Measurements from ENCODE around the gene BIRC3. TPM values are rescaled to one million over a fixed set of nuclear protein-coding genes. Genes with fewer than 3 reads are reported as not detected.
A peak's percentile ranks its signal among the peaks of the same experiment; 100 is the strongest.
"Not testable (repeated sequence)": the region's sequence is repeated elsewhere in the genome, so short reads cannot be mapped to it uniquely, and the experiment has no call there.

The BIRC3 gene
- polyA plus RNA-seq, 3 donors: 3.6 to 9.7 (median 4.3) TPM

DNA sequence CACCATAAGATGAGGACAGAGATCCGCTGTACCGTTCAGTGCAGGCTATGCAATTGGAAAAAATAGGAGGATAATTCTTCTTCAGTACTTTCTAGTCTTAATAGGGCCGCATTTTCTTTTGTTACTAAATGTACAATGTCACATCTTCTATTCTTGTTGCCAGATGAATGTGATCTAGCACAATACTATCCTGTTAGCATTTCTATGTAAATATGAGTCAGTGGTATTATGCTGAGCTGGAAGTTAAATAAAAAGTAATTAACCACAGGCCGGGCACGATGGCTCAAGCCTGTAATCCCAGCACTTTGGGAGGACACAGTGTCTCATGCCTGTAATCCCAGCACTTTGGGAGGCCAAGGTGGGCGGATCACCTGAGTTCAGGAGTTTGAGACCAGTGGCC lies 24.4 kb upstream of the BIRC3 start:
- WGBS, 3 donors: 90 to 94% (median 93%) methylated on average over 6 of the region's 6 CpGs
- no peak overlapping the region for H3K27ac ChIP-seq (ENCODE audit: low read depth, low read length)

DNA sequence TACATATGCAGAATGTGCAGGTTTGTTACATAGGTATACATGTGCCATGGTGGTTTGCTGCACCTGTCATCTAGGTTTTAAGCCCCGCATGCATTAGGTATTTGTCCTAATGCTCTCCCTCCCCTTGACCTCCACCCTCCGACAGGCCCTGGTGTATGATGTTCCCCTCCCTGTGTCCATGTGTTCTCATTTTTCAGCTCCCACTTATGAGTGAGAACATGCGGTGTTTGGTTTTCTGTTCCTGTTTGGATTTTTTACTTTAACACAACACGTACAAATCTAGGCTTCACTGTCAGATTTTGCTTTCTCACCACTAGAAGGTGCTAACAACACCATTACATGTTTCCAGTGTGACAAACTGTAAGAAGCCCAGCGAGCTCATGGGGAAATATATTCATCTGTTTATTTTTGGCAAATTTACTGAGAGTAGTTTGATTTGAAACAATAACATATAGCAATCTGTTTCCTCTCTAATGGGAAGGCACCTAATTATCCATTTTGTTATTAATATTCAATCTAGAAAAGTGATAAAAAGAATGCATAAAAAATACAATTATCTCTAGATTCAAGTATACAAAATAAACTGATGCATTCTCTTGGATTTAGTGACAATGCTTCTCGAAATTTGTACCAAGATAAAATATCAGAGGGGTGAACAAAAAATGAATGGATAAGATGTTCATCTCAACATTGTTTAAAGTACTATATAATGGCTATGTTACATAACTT lies 23.2 kb upstream of the BIRC3 start:
- no peak overlapping the region for H3K27ac ChIP-seq (ENCODE audit: low read depth, low read length)
- WGBS, 3 donors: 16 to 23% (median 20%) methylated on average over 6 of the region's 6 CpGs

DNA sequence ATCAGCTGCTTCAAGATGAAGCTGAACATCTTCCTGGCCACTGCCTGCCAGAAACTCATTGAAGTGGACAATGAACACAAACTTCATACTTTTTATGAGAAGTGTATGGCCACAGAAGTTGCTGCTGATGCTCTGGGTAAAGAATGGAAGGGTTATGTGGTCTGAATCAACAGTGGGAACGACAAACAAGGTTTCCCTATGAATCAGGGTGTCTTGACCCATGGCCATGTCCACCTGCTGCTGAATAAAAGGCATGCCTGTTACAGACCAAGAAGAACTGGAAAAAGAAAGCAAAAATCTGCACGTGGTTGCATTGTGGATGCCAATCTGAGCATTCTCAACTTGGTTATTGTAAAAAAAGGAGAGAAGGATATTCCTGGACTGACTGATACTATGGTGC lies 22.2 kb upstream of the BIRC3 start:
- H3K27ac ChIP-seq (ENCODE audit: low read depth, low read length): no peak overlapping the region
- 53 to 84% (median 78%) methylated on average over 2 of the region's 2 CpGs for WGBS, 3 donors

DNA sequence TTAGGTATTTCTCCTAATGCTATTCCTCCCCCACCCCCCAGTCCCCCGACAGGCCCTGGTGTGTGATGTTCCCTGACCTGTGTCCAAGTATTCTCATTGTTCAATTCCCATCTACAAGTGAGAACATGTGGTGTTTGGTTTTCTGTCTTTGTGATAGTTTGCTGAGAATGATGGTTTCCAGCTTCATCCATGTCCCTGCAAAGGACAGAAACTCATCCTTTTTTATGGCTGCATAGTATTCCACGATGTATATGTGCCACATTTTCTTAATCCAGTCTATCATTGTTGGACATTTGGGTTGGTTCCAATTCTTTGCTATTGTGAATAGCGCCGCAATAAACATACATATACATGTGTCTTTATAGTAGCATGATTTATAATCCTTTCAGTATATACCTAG lies 20.5 kb upstream of the BIRC3 start:
- WGBS, 3 donors: 88 to 98% (median 88%) methylated on average over 4 of the region's 4 CpGs
- H3K27ac ChIP-seq (ENCODE audit: low read depth, low read length): not testable (repeated sequence)

DNA sequence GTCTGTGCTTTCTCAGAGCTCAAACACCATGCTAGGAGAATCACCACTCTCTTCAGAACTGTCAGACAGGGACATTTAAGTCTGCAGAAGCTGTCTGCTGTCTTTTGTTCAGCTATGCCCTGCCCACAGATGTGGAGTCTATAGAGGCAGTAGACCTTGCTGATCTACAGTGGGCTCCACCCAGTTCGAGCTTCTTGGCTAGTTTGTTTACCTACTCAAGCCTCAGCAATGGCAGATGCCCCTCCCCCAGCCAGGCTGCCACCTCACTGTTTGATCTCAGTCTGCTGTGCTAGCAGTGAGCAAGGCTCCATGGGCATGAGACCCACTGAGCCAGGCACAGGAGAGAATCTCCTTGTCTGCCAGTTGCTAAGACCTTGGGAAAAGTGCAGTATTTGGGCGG lies 16.4 kb upstream of the BIRC3 start:
- not testable (repeated sequence) for H3K27ac ChIP-seq (ENCODE audit: low read depth, low read length)
- 52 to 80% (median 74%) methylated on average over 2 of the region's 2 CpGs for WGBS, 3 donors

DNA sequence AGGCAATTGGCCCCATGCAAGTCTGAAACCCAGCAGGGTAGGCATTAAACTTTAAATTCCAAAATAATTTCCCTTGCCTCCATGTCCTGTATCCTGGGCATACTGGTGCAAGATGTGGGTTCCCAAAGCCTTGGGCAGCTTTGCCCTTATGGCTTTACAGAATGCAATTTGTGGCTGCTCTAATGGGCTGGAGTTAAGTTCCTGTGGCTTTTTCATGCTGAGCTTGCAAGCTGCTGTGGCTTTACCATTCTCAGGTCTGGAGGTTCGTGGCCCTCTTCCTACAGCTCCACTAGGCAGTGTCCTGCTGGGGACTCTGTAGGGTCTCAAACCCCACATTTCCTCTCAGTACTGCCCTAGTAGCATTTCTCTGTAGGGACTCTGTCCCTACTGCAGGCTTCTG lies 15.0 kb upstream of the BIRC3 start:
- 84 to 91% (median 86%) methylated on average over 1 of the region's 1 CpG for WGBS, 3 donors
- no peak overlapping the region for H3K27ac ChIP-seq (ENCODE audit: low read depth, low read length)

DNA sequence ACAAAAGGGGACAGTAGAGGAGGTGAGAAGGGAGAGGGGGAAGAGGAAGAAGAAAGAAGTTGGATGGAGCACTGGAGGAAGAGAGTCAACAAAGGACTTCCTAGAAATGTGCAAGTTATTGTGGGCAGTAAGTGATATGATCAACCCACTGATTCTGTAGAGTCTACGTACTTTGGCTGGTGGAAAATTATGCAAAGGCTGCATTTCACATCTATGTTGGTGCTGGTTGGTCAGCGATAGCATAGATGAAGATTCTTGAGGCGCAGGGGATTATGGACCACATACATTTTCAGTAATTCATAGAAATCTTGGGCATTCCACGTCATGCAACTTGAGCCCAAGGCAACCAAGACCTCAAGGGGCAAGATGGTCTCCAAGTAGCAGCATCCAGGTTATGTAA lies 12.6 kb upstream of the BIRC3 start:
- WGBS, 3 donors: 93 to 96% (median 93%) methylated on average over 4 of the region's 4 CpGs
- H3K27ac ChIP-seq (ENCODE audit: low read depth, low read length): no peak overlapping the region

DNA sequence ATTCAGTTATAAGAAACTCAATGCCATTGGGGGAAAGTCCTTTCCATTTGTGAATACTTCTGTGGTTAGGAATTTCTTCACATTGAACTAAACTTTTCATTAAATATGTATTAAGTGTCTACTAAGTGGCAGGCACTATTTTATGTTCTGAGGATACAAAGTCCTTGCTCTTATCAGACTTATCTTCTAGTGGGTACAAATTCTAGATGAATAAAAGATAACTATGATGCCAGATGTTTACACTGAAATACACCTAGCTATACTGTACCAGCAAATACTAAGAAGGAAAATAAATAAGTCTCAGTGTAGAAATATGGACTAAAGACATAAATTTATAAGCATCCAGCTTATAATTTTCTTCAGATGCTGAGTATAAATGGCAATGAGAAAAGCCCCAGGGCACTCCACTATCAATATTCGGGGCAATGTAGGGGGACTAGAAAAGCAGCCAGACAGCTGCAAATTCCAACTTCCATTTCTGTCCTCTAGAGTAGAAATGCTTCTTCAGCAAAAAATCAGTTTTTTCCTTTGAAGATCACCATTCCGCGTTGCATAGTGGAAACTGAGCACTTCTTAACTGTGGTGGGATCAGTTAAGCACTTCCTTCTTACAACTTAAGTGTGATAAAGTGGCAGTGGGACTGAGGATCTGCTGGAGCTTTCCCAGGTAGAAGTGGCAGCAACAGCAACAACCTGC lies 11.8 kb upstream of the BIRC3 start:
- H3K27ac ChIP-seq (ENCODE audit: low read depth, low read length): no peak overlapping the region
- 65 to 75% (median 70%) methylated on average over 3 of the region's 3 CpGs for WGBS, 3 donors

DNA sequence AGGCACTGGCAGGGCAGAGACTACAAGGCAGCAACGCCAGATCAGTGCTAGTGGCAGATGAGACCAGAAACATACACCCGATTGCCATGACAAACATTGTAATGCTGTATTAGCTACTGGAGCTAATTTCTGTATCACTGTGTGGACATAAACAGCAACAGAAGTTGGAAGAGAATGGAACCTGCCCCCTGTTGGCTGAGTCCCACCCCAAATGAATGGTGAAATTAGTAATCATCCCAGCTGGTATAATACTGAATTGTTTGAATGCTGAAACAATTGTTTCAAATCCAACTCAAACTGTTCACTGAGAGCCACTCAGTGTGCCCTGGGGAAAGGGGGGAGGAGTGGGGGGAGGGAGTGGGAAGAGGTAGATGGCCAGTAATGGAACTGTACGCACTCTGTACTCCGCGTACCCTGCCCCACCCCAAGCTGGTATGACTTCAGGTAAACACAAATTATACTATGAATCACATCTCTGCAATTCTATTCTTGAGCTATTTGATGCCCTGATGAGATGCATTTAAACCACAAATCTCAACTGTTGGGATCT lies 11.2 kb upstream of the BIRC3 start:
- 76 to 87% (median 84%) methylated on average over 5 of the region's 5 CpGs for WGBS, 3 donors
- H3K27ac ChIP-seq (ENCODE audit: low read depth, low read length): no peak overlapping the region

DNA sequence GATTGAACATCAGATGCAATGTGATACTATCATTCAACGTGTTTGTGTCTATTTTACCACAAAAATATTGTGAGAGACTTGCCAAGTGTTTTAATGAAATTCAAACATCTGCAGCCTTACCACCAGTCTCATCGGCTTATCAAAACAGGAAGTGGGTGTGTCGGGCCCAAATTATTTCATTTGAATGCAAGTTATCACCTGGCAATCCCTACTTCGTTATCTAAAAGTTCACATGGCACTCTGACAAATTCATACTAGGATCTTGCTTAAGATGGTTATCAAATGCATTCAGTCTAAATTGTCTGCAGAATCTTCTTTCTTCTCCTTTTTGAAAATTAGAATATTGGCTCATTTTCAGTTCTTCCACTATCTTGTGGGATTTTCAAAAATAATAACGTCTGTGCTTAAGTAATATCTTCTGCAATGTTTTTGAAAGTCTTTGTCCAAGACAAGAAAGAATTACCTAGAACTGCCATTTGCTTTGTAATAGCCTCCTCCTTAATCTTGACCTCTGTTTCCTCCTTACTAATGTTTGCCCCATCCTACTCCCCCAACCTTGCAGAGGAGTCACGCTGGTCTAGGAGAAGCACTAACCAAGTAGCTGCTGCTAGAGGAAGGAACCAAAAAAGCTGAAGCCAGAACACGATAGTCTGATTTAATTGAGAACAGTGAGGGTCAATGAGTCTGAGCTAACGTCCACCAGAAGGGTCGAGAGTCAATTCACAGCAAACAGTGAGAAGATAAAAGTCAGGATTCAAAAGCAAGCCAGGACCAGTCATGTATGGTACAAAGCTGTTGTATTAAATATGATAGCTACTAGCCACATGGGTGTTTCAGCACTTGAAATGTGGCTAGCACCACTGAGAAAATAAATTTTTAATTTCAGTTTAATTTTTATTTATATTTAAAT lies 10.2 kb upstream of the BIRC3 start:
- H3K27ac ChIP-seq (ENCODE audit: low read depth, low read length): no peak overlapping the region
- WGBS, 3 donors: 18 to 38% (median 19%) methylated on average over 9 of the region's 9 CpGs

DNA sequence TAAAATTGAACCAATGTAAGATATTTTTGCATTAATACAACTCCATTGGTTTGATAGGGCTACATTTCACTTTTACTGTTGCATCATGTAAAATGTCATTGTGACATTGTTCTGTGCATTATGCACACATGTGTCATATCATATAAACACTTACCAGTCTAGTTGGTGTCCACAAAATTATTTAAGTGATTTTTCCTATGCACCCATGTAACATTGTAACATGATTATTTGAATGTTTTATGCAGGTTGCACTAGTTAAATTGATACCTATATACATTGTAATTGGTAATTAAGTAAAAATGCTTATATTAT lies 9.6 kb upstream of the BIRC3 start:
- H3K27ac ChIP-seq (ENCODE audit: low read depth, low read length): no peak overlapping the region

DNA sequence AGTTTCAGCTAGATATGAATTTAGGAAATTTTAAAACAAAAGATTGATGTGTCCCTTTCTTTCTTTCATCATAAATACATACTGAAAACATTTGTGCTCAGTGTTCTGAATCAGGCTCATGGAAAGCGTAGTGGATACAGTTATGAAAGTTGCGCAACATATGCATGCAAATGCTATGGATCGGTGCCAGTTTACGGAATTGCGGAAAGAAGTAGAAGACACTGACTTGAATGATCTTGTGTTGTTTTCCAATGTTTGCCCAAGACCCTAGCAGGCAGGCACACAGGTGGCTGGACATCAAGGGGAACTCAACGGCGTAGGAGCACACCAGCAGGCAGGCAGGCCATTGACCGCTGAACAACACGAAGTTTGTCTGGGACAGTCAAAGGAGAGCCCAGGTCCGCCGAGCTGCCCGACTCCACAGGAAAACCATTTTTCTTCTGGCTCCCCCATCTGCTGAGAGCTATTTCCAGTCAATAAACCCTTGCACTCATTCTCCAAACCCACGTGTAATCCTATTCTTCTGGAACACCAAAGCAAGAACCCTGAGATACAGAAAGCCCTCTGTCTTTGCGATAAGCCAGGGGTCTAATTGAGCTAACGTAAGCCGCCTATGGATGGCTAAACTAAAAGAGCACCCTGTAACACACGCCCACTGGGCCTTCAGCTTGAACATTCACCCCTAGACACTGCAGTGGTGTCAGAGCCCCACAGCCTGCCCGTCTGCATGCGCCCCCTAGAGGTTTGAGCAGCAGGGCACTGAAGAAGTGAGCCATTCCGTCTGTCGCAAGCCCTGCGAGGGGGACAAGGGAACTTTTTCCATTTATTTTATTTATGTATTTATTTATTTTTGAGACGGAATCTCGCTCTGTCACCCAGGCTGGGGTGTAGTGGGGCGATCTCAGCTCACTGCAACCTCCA lies 7.4 kb upstream of the BIRC3 start:
- H3K27ac ChIP-seq (ENCODE audit: low read depth, low read length): no peak overlapping the region
- WGBS, 3 donors: 89 to 94% (median 91%) methylated on average over 25 of the region's 25 CpGs

DNA sequence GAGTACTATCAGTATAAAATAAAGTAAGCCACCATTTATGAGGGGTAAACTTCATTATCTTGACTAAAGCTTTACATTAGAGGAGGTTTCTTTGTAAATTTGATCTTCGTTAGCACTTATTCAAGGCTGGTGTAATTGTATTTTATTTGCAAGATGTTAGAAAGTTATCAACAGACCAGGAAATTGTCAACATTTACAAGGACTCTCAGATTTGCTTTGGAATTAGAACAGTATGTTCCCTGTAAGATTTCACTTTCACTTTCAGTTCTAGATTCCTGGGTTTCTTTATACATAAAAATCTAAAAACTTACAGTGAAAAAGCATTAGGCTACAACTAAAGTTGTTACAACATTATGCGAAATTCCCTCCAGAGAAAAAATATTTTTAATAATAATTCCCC lies 4.6 kb upstream of the BIRC3 start:
- 23 to 43% (median 37%) methylated on average over 2 of the region's 2 CpGs for WGBS, 3 donors
- no peak overlapping the region for H3K27ac ChIP-seq (ENCODE audit: low read depth, low read length)

DNA sequence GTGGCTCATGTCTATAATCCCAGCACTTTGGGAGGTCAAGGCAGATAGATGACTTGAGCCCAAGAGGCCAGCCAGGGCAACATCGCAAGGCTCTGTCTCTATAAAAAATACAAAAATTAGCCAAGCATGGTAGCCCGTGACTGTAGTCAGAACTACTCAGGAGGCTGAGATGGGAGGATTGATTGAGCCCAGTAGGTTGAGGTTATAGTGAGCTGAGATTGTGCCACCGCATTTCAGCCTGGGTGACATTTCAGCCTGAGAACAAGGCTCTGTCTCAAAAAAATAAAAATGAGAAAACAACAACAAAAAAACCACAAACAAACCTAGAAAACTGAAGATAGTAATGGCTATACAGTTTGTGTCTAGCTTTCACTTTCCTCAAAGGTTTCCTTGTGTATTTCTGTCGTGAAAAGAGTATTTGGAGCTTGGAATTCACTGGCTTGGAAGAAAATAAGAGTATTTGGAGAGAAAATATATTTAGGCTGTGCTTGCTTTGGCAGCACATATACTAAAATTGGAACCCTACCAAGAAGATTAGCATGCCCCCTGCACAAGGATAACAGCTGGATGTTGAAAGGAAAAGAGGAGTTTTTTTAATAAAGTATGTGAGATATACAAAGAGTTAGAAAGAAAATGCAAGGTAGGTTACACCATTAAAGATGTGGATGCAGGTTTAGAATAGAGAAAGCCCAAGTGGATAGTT lies 3.9 kb upstream of the BIRC3 start:
- no peak overlapping the region for H3K27ac ChIP-seq (ENCODE audit: low read depth, low read length)
- WGBS, 3 donors: 52 to 61% (median 59%) methylated on average over 4 of the region's 4 CpGs

DNA sequence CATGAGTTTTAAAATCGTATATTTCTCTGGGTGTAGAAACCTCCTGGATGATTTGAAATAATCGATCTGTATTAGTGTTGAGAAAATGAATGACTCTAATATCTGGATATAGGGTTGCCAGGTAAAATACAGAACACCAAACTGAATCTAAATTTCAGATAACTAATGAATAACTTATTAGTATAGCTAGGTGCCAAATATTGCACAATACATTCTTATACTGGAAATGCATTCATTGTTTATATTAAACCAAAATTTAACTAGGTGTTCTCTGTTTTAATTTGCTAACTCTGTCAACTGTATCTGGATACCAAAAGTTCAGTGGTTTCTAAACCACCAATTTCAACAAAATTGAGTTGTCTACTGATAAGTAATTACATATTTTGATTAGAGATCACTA lies 2.5 kb upstream of the BIRC3 start:
- 43 to 90% (median 83%) methylated on average over 2 of the region's 2 CpGs for WGBS, 3 donors
- H3K27ac ChIP-seq (ENCODE audit: low read depth, low read length): no peak overlapping the region

DNA sequence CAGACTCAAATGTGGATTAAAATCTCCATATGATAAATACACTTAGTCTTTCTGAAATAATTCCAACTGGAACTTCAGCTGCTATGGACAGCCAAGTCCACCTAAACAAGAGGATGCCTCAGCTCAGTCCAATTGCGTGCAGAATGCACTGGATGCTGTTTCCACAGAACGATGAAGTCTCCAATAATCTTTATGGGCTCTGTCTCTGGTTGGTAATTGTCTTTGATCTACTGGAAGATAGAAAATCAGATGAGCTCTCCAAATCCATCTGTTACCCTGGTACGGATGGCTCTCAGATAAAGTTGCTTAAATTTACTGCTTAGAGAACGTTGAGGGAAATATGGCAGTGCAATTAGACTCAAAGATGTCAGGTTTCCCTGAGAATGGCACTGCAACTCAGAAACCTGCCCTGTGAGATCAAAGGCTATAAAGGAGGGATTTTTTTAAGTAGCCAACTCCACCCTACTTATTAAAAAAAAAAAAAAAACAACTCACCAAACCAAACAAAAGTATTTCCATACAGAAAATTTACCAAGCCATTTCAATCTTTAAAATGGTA lies 859 bp upstream of the BIRC3 start:
- no peak overlapping the region for H3K27ac ChIP-seq (ENCODE audit: low read depth, low read length)
- 63 to 76% (median 69%) methylated on average over 4 of the region's 4 CpGs for WGBS, 3 donors

DNA sequence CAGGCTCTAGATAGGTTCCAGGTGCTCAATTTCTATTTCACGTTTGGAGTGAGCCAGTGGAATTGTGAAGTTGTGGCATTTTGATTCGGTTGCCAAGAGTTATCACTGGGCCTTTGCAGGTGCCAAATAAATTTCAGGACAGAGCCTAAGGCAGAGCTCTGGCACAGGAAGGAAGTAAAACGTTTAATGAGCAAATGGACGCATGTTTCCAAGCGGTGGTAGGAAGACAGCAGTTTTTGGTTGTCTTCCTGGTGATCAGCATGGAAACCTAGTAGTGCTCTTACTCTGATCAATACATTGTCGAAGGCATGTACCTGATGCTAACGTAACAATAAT lies 452 bp downstream of the BIRC3 start:
- 24 to 33% (median 30%) methylated on average over 7 of the region's 7 CpGs for WGBS, 3 donors
- peak overlapping the region; percentile 38 for H3K27ac ChIP-seq (ENCODE audit: low read depth, low read length)
